ENCODE data around the gene CSMD2. TPM values are rescaled to one million over a fixed set of nuclear protein-coding genes. Genes with fewer than 3 reads are reported as not detected.

The CSMD2 gene
- total RNA-seq, 2 experiments from 2014 or later = not detected

GRCh38 chr1:33573661-33574060 is 591.4 kb downstream of the CSMD2 start:
- H3K4me2 ChIP-seq (ENCODE audit: low read length) = no peak overlapping the region
- intact Hi-C loops (cut with micrococcal nuclease; ENCODE audit: unreplicated experiment) = no loop called here
- H3K9me3 ChIP-seq (ENCODE audit: low read length) = no peaks in the 10 kb centered on the region
- no peak overlapping the region for H3K27ac ChIP-seq (ENCODE audit: low read depth, low read length, poor library complexity, severe bottlenecking)
- no peak overlapping the region for H3K4me3 ChIP-seq (ENCODE audit: low read depth, low read length, poor library complexity, severe bottlenecking)
- H3K9me2 ChIP-seq (ENCODE audit: insufficient read depth, low read length) = no peaks in the 10 kb centered on the region
- no peak for DNase-seq (ENCODE audit: low spot score)
- no peak overlapping the region for H2AFZ ChIP-seq (ENCODE audit: low read length)
- no peaks in the 10 kb centered on the region for H4K20me1 ChIP-seq (ENCODE audit: insufficient read depth, low read length)
- H3K36me3 ChIP-seq (ENCODE audit: insufficient read depth, low read length) = no peaks in the 10 kb centered on the region
- no peaks in the 10 kb centered on the region for H3K4me1 ChIP-seq (ENCODE audit: insufficient read depth, low read length, poor library complexity, severe bottlenecking)
- POLR2A ChIA-PET = no interaction called here
- BruUV-seq (replicated peaks) = no TSS peak
- no peak for TF ChIP-seq EZH2phosphoT487 (IDR thresholded peaks at IDR 0.05; ENCODE audit: borderline replicate concordance, low read depth, low read length)
- TF ChIP-seq CTCF (conservative IDR thresholded peaks at IDR 0.05; ENCODE audit: low read length) = no peak
- no peaks in the 10 kb centered on the region for H3K79me2 ChIP-seq (ENCODE audit: insufficient read depth, low read depth, low read length)
- CTCF ChIA-PET (ENCODE audit: unreplicated experiment) = no interaction called here

GRCh38 chr1:33572387-33572786 is 592.6 kb downstream of the CSMD2 start:
- TF ChIP-seq CTCF (conservative IDR thresholded peaks at IDR 0.05; ENCODE audit: low read length) (no peak), EZH2phosphoT487 (IDR thresholded peaks at IDR 0.05; ENCODE audit: borderline replicate concordance, low read depth, low read length) (no peak)
- H3K4me2 ChIP-seq (ENCODE audit: low read length) = no peak overlapping the region
- no peaks in the 10 kb centered on the region for H4K20me1 ChIP-seq (ENCODE audit: insufficient read depth, low read length)
- no peak overlapping the region for H3K4me3 ChIP-seq (ENCODE audit: low read depth, low read length, poor library complexity, severe bottlenecking)
- BruUV-seq (replicated peaks) = no TSS peak
- H3K36me3 ChIP-seq (ENCODE audit: insufficient read depth, low read length) = no peaks in the 10 kb centered on the region
- no peak for DNase-seq (ENCODE audit: low spot score)
- H3K9me2 ChIP-seq (ENCODE audit: insufficient read depth, low read length) = no peaks in the 10 kb centered on the region
- H3K79me2 ChIP-seq (ENCODE audit: insufficient read depth, low read depth, low read length) = no peaks in the 10 kb centered on the region
- no peak overlapping the region for H3K27ac ChIP-seq (ENCODE audit: low read depth, low read length, poor library complexity, severe bottlenecking)
- intact Hi-C loops (cut with micrococcal nuclease; ENCODE audit: unreplicated experiment) = no loop called here
- H3K9me3 ChIP-seq (ENCODE audit: low read length) = no peaks in the 10 kb centered on the region
- H2AFZ ChIP-seq (ENCODE audit: low read length) = no peak overlapping the region
- POLR2A ChIA-PET = interaction anchor here (0.5 to 0.7 kb wide), 2 partner anchors 90 to 591 kb away, joined by 3 read pairs; no protein-coding TSS in a partner anchor
- CTCF ChIA-PET (ENCODE audit: unreplicated experiment) = no interaction called here
- H3K4me1 ChIP-seq (ENCODE audit: insufficient read depth, low read length, poor library complexity, severe bottlenecking) = no peaks in the 10 kb centered on the region

GRCh38 chr1:33569331-33569730 is 595.7 kb downstream of the CSMD2 start:
- ChIA-PET CTCF (ENCODE audit: unreplicated experiment) (no interaction called here), POLR2A (no interaction called here)
- H3K79me2 ChIP-seq (ENCODE audit: insufficient read depth, low read depth, low read length) = no peaks in the 10 kb centered on the region
- H3K36me3 ChIP-seq (ENCODE audit: insufficient read depth, low read length) = no peaks in the 10 kb centered on the region
- no peak overlapping the region for H3K27ac ChIP-seq (ENCODE audit: low read depth, low read length, poor library complexity, severe bottlenecking)
- no peak overlapping the region for H3K4me2 ChIP-seq (ENCODE audit: low read length)
- H4K20me1 ChIP-seq (ENCODE audit: insufficient read depth, low read length) = no peaks in the 10 kb centered on the region
- no TSS peak for BruUV-seq (replicated peaks)
- intact Hi-C loops (cut with micrococcal nuclease; ENCODE audit: unreplicated experiment) = no loop called here
- TF ChIP-seq CTCF (conservative IDR thresholded peaks at IDR 0.05; ENCODE audit: low read length) (no peak), EZH2phosphoT487 (IDR thresholded peaks at IDR 0.05; ENCODE audit: borderline replicate concordance, low read depth, low read length) (no peak)
- no peaks in the 10 kb centered on the region for H3K9me3 ChIP-seq (ENCODE audit: low read length)
- no peak overlapping the region for H3K4me3 ChIP-seq (ENCODE audit: low read depth, low read length, poor library complexity, severe bottlenecking)
- no peak for DNase-seq (ENCODE audit: low spot score)
- no peaks in the 10 kb centered on the region for H3K4me1 ChIP-seq (ENCODE audit: insufficient read depth, low read length, poor library complexity, severe bottlenecking)
- no peak overlapping the region for H2AFZ ChIP-seq (ENCODE audit: low read length)
- no peaks in the 10 kb centered on the region for H3K9me2 ChIP-seq (ENCODE audit: insufficient read depth, low read length)
